ENCODE results near the gene TSFM. TPM values are rescaled to one million over a fixed set of nuclear protein-coding genes. Genes with fewer than 3 reads are reported as not detected.

The TSFM gene
- total and polyA plus RNA-seq, 9 of the 15 experiments (the other 6 are each of a cell fraction or from before 2014, with no cell fraction given), result 44.6 to 198 (median 60.2) TPM

GRCh38 chr12:57846577-57847319 is 64.2 kb downstream of the TSFM start, which contains the start of gene CTDSP2 (continued):
- TF ChIP-seq SREBF1 (IDR thresholded peaks at IDR 0.05; ENCODE audit: borderline replicate concordance, low read depth, low read length), result no peak
- TF ChIP-seq ZBTB26 (CRISPR knock-in tag; IDR thresholded peaks at IDR 0.05), result no peak
- TF ChIP-seq BRF1 (IDR thresholded peaks at IDR 0.05; ENCODE audit: borderline replicate concordance, extremely low read depth, insufficient read length), result no peak
- no peak for TF ChIP-seq SNAPC5 (CRISPR knock-in tag; IDR thresholded peaks at IDR 0.05)
- TF ChIP-seq CEBPB (tag; IDR thresholded peaks at IDR 0.05), result no peak
- no peak for TF ChIP-seq ZNF146 (CRISPR knock-in tag; IDR thresholded peaks at IDR 0.05; ENCODE audit: unreplicated experiment)
- no peak for TF ChIP-seq THRB (CRISPR knock-in tag; conservative IDR thresholded peaks at IDR 0.05)
- no peak for TF ChIP-seq TCF7L2 (IDR thresholded peaks at IDR 0.05; ENCODE audit: low read depth, low read length)
- TF ChIP-seq ZFPM2 (CRISPR knock-in tag; IDR thresholded peaks at IDR 0.05), result no peak
- no peak for TF ChIP-seq NFATC3 (IDR thresholded peaks at IDR 0.05)
- TF ChIP-seq ZNF224 (CRISPR knock-in tag; IDR thresholded peaks at IDR 0.05), result no peak
- TF ChIP-seq RFX1 (IDR thresholded peaks at IDR 0.05), result no peak
- TF ChIP-seq WHSC1 (IDR thresholded peaks at IDR 0.05; ENCODE audit: low read length), result no peak
- TF ChIP-seq ZFP1 (CRISPR knock-in tag; IDR thresholded peaks at IDR 0.05), result no peak
- no peak for TF ChIP-seq SRF (CRISPR knock-in tag; IDR thresholded peaks at IDR 0.05)
- TF ChIP-seq DEAF1 (CRISPR knock-in tag; IDR thresholded peaks at IDR 0.05), result no peak
- TF ChIP-seq SETDB1 (IDR thresholded peaks at IDR 0.05; ENCODE audit: low read length), result no peak
- no peak for TF ChIP-seq ZNF12 (CRISPR knock-in tag; IDR thresholded peaks at IDR 0.05)
- TF ChIP-seq ZBTB17 (CRISPR knock-in tag; IDR thresholded peaks at IDR 0.05), result no peak
- peak; percentile 50 for TF ChIP-seq MYC (IDR thresholded peaks at IDR 0.05; ENCODE audit: low read depth, low read length)
- TF ChIP-seq MYC (CRISPR knock-in tag; IDR thresholded peaks at IDR 0.05; ENCODE audit: borderline replicate concordance, low read depth), result no peak
- TF ChIP-seq HDGF (IDR thresholded peaks at IDR 0.05), result no peak
- no peak for TF ChIP-seq ERF (CRISPR knock-in tag; IDR thresholded peaks at IDR 0.05)
- no peak for TF ChIP-seq CLOCK (CRISPR knock-in tag; IDR thresholded peaks at IDR 0.05; ENCODE audit: borderline replicate concordance)

Data from K562 (cell line).